HG03354 (cell line): Measurements from ENCODE around the gene BICRAL.
"Not testable (repeated sequence)": the region's sequence is repeated elsewhere in the genome, so short reads cannot be mapped to it uniquely, and the experiment has no call there.

Experiments
- ATAC-seq: cut with Tn5 transposase; IDR thresholded peaks from one replicate; pipeline ENCODE4 v1.9.1; 2021; ENCODE audit warnings: mild to moderate bottlenecking; ENCODE audit not compliant: unreplicated experiment, poor library complexity, severe bottlenecking

BICRAL gene

GRCh38 chr6:42781796-42782688, at the start of gene BICRAL:
Gene BICRAL (plus strand): TSS chr6:42782052. CDS start chr6:42822023, 39,971 bp downstream.
- peak; percentile 23 for ATAC-seq

- not testable (repeated sequence) for ATAC-seq
These were observed 47.9 kb upstream of the BICRAL start for GRCh38 chr6:42733867-42734481.

GRCh38 chr6:42735976-42736375, 45.9 kb upstream of the BICRAL start:
- ATAC-seq, result no peak

GRCh38 chr6:42740725-42741124, 41.1 kb upstream of the BICRAL start:
- no peak for ATAC-seq

- no peak for ATAC-seq
These were observed 39.5 kb upstream of the BICRAL start for GRCh38 chr6:42742116-42742894.

- no peak for ATAC-seq
These were observed 37.4 kb upstream of the BICRAL start for GRCh38 chr6:42744351-42744893.

GRCh38 chr6:42745083-42745639, 36.7 kb upstream of the BICRAL start:
- no peak for ATAC-seq

- ATAC-seq, result peak; percentile 76
These were observed 36.0 kb upstream of the BICRAL start, which contains the start of gene TBCC for GRCh38 chr6:42745640-42746462. Gene TBCC (minus strand): TSS chr6:42746103. CDS start chr6:42746073, 30 bp downstream.

GRCh38 chr6:42746463-42747391, 35.1 kb upstream of the BICRAL start:
- ATAC-seq, result peak; percentile 58

- no peak for ATAC-seq
These were observed 33.5 kb upstream of the BICRAL start for GRCh38 chr6:42748203-42748898.

- ATAC-seq, result no peak
These were observed 30.8 kb upstream of the BICRAL start for GRCh38 chr6:42751055-42751454.

GRCh38 chr6:42754759-42755158, 27.1 kb upstream of the BICRAL start:
- no peak for ATAC-seq

GRCh38 chr6:42756722-42757121, 25.1 kb upstream of the BICRAL start:
- no peak for ATAC-seq

- no peak for ATAC-seq
These were observed 23.0 kb upstream of the BICRAL start for GRCh38 chr6:42758756-42759430.

- ATAC-seq, result no peak
These were observed 20.4 kb upstream of the BICRAL start for GRCh38 chr6:42761287-42762067.

GRCh38 chr6:42762426-42762859, 19.4 kb upstream of the BICRAL start:
- no peak for ATAC-seq
